Stimulated activated CD8-positive, alpha-beta memory T cell treated with anti-CD3 and anti-CD28 coated beads, Interleukin-15, amount 100 ng/mL, for 48 hours (primary cell): Measurements from ENCODE around the gene CYP2B6.
"Not testable (repeated sequence)": the region's sequence is repeated elsewhere in the genome, so short reads cannot be mapped to it uniquely, and the experiment has no call there.

Source experiments
- DNase-seq, 2 donors: peaks; one replicate each; pipeline ENCODE4 v3.0.0-alpha.2; 2020; ENCODE audit warnings: low read depth in 2 of 2

Gene CYP2B6

DNA sequence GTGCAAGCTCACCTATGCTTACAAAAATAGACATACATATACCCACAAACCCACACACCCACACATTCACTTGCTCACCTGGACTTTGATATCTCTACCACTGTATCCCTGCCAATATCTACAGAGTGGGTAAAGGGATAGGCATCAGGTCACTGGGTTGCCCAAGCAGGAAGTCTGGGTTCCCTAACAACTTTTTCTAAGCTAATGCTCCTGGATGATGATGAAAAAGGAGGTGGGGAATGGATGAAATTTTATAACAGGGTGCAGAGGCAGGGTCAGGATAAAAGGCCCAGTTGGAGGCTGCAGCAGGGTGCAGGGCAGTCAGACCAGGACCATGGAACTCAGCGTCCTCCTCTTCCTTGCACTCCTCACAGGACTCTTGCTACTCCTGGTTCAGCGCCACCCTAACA lies at the start of gene CYP2B6:
Gene CYP2B6 (plus strand): TSS at position 311 of the 410 bp plus-strand sequence. CDS start 24 bp downstream, at position 335.
- no peak for DNase-seq

DNA sequence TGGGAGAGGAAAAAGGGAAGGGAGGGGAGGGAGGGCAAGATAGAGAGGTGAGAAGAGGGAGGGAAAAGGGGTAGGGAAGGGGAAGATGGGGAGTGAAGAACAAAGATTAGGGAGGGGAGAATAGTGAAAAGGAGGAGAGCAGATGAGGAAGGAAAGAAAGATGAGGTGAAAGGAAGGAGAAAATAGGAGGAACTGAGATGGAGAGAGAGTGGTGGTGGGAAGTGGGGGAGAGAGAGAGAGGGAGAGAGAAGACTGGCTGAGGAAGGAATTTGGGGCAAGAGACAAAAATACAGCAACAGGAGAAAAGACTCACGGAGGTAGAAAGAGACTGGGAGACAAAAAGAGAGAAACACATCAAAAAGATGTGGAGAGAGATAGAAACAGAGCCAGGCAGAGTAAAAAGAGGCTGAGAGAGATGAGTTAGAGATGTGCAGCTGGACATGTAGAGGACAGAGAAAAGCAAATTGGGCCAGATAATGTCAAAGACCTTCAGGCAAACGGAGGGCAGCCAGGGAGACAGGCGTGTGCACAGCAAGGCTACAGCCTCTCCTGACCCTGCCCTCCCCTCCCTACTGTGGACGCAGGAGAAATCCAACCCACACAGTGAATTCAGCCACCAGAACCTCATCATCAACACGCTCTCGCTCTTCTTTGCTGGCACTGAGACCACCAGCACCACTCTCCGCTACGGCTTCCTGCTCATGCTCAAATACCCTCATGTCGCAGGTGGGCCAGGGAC lies 49.4 kb upstream of the CYP2B6 start:
- DNase-seq: no peak

DNA sequence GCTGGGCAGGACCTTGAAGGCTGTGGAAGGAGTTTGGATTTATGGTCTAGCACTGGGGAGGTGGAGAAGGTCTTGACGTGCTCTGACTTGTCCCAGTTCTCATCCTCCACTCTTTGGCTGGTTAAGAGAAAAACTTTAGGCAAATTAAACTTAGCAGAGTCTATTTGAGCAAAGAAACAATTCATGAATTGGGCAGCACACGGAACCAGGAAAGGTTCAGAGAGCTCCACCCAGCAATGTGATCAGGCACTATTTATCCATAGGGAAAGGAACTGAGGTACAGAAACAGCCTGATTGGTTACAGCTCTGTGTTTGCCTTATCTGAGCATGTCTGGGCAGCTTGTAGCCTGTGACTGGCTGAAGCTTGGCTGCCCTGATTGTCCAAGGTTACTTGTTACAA lies 45.4 kb upstream of the CYP2B6 start:
- DNase-seq: no peak

DNA sequence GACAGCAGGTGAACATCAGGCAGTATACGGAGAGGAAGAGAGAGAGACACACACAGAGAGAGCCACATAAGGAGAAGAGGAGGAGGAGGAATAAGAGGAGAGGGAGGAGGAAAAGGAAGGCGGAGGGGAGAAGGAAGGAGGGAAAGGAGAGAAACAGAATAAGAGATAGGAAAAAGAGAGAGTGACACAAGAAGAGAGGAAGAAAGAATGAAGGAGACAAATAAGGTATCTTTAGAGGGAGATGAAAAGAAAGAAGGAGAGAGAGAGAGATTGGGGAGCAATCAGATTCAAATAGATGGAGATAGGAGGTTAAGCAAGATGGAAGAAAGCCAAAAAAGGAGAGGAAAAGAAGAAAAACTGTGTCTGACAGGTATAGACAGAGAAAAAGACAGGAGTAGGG lies 44.0 kb upstream of the CYP2B6 start:
- no peak for DNase-seq

DNA sequence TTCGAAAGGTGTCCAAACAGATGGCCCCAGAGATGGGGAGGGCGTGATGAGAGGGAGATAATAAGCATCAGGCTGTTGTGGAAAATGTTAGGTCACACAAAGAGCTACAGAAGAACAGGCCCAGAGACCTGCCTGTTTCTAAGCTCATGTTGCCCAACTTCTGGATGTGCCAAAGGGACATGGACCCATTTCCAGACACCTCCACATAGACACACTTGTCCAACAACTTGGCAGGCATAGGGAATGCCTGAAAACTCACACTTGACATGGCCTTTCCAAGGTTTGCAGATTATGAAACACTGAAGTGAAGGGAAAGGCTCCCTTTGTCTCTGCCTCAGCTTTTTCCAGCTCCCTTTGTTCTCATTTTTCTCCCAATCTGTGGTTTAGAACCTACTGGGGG lies 43.5 kb upstream of the CYP2B6 start:
- DNase-seq: no peak

DNA sequence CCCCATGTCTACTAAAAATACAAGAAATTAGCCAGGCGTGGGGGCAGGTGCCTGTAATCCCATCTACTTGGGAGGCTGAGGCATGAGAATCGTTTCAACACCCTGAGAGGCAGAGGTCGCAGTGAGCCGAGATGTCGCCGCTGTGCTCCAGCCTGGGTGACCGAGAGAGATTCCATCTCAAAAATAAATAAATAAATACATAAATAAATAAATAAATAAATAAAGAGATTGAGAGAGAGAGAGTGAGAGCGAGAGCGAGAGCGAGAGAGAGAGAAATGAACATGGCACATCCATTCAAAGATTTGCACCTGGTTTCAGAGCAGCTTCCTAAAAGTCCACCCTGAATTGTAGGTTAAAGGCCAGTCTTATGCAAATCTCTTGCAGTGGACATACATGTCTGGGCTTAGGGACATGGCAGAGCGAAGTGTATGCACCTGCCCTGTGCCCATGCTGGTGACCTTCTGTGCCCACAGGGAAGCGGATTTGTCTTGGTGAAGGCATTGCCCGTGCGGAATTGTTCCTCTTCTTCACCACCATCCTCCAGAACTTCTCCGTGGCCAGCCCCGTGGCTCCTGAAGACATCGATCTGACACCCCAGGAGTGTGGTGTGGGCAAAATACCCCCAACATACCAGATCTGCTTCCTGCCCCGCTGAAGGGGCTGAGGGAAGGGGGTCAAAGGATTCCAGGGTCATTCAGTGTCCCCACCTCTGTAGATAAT lies 42.3 kb upstream of the CYP2B6 start:
- no peak for DNase-seq

DNA sequence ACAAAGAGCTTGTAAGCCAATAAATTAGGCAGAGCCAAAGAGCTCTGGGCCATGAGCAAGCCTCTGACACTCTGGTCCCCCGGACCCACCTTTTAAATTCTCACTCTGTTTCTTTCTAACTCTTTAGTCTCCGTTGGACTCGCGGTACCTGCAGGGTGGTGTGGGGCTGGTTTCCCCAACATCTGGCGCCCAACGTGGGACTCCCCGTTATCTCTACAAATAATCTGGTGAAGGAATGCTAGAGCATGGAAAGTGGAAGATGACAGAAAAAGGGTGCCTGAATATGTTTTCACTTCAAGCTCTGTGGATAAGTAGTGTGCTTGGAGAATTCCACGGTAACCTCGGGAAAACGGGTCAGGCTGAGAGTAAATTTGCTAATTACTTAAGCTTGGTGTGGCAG lies 36.5 kb upstream of the CYP2B6 start:
- no peak for DNase-seq

DNA sequence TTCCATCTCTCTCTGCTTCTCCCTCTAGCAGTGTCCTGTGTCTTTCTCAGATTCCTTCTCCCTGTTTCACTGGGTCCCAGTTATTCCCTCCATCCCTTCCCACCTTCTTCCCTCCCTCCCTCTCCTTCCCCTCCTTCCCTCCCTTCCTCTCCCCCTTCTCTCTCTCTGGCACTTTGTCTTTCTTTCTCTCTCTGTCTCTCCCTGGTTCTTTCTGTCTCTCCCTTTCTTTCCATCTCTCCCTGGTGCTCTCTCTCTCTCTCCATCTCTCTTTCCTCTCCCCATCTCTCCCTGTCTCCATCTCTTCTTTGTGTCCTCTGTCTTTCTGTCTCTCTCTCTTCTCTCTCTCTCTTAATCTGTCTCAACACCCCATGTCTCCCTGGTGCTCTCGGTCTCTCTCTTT lies 31.7 kb upstream of the CYP2B6 start:
- no peak for DNase-seq

DNA sequence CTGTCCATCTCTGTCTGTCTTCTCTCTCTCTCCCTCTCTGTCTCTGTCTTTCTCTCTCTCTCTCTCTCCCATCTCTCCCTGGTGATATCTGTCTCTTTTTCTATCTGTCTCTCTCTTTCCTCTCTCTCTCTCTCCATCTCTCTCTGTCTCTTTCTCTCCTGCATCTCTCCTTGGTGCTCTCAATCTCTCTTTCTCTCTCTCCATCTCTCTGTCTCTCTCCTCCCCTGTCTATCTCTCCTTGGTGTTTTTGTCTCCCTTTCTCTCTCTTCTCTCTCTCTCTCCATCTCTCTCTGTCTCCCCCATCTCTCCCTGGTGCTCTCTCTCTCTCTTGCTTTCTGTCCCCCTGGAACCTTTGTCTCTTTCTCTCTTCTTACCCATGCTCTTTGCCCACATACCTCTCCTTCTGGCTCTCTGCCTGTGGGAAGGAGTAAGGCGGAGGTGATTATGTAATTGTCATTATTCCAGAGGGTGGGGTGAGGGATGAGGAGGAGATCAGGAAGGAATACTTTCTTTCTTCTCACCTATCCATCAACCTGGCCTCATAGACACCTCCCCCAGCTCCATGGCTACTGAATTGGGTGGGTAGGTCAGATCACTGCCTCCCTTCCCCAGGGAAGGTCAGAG lies 30.9 kb upstream of the CYP2B6 start:
- DNase-seq: no peak

DNA sequence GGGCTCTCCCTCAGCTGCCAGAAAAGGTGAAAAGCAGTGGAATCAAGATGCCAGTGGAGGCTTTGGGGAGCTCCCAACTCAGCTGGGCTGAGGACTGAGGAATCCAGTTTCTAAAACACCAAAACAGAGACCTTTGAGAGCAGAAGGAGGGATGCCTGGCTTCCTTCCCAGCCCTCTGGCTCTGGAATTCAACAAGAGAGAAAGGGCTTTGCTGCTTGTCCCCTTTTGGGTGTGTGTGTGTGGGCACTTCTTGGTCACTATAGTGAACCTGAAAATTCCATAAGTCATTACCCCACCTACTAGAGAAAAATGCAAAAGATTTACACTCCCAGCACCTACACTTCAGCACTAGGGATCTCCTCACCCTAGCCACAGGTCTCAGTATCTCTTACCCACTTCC lies 30.3 kb upstream of the CYP2B6 start:
- DNase-seq: no peak

DNA sequence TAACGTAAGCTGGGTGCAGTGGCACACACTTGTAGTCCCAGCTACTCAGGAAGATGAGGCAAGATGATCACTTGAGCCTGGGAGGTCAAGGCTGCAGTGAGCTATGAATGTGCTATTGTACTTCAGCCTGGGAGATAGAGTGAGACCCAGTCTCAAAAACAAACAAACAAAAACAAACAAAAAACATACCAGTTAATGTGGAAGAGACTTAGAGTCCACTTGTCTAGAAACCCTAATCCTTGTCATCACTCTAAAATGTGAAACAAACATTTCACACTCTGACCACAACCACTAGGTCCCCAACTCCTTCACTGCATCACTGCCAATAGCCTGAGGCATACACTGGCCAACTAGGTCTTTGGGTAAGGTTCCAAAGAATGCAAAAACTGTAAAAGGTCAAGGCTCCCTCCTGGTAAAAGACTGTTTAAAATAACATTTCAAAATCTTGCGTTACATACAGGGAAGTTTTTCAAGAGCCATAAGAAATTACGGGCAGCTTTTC lies 28.6 kb upstream of the CYP2B6 start:
- DNase-seq: no peak

DNA sequence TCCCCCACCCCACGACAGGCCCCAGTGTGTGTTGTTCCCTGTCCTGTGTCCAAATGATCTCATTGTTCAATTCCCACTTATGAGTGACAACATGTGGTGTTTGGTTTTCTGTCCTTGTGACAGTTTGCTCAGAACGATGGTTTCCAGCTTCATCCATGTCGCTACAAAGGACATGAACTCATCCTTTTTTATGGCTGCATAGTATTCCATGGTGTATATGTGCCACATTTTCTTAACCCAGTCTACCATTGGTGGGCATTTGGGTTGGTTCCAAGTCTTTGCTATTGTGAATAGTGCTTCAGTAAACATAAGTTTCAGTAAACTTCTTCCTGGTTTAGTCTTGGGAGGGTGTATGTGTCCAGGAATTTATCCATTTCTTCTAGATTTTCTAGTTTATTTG lies 26.7 kb upstream of the CYP2B6 start:
- DNase-seq: not testable (repeated sequence)

DNA sequence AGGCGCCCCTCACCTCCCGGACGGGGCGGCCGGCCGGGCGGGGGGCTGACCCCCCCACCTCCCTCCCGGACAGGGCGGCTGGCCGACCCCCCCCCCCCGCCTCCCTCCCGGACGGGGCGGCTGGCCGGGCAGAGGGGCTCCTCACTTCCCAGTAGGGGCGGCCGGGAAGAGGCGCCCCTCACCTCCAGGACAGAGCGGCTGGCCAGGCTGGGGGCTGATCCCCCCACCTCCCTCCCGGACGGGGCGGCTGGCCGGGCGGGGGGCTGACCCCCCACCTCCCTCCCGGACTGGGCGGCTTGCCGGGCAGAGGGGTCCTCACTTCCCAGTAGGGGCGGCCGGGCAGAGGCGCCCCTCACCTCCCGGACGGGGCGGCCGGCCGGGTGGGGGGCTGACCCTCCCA lies 25.7 kb upstream of the CYP2B6 start:
- not testable (repeated sequence) for DNase-seq

DNA sequence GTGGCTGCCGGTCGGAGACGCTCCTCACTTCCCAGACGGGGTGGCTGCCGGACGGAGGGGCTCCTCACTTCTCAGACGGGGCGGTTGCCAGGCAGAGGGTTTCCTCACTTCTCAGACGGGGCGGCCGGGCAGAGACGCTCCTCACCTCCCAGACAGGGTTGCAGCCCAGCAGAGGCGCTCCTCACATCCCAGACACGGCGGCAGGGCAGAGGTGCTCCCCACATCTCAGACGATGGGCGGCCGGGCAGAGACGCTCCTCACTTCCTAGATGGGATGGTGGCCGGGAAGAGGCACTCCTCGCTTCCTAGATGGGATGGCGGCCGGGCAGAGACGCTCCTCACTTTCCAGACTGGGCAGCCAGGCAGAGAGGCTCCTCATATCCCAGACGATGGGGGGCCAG lies 24.5 kb upstream of the CYP2B6 start:
- not testable (repeated sequence) for DNase-seq

DNA sequence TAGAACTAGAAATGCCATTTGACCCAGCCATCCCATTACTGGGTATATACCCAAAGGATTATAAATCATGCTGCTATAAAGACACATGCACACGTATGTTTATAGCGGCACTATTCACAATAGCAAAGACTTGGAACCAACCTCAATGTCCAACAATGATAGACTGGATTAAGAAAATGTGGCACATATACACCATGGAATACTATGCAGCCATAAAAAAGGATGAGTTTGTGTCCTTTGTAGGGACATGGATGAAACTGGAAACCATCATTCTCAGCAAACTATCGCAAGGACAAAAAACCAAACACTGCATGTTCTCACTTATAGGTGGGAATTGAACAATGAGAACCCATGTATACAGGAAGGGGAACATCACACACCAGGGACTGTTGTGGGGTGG lies 23.0 kb upstream of the CYP2B6 start:
- DNase-seq: not testable (repeated sequence)

DNA sequence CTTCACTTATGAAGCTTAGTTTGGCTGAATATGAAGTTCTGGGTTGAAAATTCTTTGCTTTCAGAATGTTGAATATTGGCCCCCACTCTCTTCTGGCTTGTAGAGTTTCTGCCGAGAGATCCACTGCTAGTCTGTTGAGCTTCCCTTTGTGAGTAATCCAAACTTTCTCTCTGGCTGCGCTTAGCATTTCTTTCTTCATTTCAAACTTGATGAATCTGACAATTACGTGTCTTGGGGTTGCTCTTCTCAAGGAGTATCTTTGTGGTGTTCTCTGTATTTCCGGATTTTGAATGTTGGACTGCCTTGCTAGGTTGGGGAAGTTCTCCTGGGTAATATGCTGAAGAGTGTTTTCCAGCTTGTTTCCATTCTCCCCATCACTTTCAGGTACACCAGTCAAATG lies 21.4 kb upstream of the CYP2B6 start:
- DNase-seq: not testable (repeated sequence)

DNA sequence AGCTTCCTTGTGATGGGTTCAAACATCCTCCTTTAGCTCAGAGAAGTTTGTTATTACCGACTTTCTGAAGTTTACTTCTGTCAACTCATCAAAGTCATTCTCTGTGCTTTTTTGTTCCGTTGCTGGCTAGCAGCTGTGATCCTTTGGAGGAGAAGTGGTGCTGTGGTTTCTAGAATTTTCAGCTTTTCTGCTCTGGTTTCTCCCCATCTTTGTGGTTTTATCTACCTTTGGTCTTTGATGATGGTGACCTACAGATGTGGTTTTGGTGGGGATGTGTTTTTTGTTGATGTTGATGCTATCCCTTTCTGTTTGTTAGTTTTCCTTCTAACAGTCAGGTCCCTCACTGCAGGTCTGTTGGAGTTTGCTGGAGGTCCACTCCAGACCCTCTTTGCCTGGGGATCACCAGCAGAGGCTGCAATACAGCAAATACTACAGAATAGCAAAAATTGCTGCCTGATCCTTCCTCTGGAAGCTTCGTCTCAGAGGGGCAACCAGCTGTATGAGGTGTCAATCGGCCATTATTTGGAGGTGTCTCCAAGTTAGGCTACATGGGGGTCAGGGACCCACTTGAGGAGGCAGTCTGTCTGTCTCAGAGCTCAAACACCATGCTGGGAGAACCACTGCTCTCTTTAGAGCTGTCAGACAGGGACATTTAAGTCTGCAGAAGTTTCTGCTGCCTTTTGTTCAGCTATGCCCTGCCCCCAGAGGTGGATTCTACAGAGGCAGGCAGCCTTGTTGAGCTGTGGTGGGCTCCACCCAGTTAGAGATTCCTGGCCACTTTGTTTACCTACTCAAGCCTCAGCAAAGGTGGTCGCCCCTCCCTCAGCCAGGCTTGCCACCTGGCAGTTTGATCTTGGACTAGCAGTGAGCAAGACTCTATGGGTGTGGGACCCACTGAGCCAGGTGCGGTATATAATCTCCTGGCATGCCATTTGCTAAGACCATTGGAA lies 20.4 kb upstream of the CYP2B6 start:
- DNase-seq: not testable (repeated sequence)

DNA sequence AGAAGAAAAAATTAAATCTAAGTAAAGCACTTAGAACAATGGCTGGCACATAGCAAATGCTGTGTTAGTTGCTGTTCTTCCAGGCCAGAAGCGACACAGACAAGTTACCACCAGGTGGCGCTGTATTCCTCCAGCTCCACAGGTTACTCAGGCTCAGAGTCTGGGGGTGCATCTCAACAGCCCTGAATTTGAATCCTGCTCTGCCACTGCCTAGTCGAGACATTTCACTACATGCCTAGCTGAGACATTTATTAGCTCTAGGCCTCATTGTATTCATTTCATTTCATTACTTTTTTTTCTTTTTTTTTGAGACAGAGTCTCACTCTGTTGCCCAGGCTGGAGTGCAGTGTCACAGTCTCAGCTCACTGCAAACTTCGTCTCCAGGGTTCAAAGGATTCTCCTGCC lies 16.4 kb upstream of the CYP2B6 start:
- DNase-seq: peak; percentile 47 to 50

DNA sequence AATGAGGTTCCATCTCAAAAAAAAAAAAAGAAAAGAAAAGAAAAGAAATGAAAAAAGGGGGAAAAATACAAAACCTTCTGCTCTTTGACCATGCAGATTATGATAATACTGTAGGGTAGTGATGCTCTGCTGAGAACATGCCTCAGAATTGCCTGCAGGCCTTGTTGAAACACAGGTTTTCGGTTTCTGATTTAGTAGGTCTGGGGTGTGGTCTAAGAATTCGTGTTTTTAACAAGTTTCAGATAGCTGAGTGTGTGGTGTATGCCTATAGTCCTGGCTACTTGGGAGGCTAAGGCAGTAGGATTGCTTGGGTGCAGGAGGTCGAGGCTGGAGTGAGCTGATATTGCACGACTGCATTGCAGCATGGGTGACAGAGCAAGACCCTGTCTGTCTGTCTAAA lies 14.9 kb upstream of the CYP2B6 start:
- no peak for DNase-seq

DNA sequence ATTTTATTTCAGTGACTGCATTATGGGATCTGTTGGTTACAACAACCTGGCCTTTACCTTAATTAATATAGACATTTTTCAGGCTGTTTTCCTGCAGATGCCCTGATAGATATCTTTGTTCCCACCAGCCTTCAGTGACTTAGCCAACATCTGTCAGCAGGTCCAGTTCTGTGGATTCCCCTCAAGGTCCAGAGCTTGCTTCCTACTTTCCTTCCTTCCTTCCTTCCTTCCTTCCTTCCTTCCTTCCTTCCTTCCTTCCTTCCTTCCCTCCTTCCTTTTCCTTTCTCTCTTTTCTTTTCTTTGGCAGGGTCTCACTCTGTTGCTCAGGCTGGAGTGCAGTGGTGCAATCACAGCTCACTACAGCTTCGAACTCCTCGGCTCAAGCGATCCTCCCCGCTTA lies 14.4 kb upstream of the CYP2B6 start:
- no peak for DNase-seq

DNA sequence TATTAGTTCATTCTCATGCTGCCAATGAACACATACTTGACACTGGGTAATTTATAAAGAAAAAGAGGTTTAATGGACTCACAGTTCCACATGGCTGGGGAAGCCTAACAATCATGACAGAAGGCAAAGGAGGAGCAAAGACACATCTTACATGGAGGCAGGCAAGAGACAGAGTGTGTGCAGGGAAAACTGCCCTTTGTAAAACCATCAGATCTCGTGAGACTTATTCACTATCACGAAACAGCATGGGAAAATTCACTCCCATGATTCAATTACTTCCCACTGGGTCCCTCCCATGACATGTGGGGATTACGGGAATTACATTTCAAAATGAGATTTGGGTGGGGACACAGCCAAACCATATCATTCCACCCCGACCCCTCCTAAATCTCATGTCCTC lies 11.3 kb upstream of the CYP2B6 start:
- not testable (repeated sequence) for DNase-seq
